HUES48 (cell line): Measurements from ENCODE around the gene NPPA.

Experiments used
- H3K27ac ChIP-seq: one replicate; pipeline ENCODE4 v1.7.0; 2013; ENCODE audit warnings: low read depth, low read length, inconsistent platforms
- H3K27me3 ChIP-seq: 2 replicates; pipeline ENCODE4 v1.6.1; 2013; ENCODE audit warnings: mild to moderate bottlenecking, low read length; ENCODE audit not compliant: control insufficient read depth, insufficient read depth
- H3K36me3 ChIP-seq: 2 replicates; pipeline ENCODE4 v1.6.1; 2013; ENCODE audit warnings: low read length; ENCODE audit not compliant: control insufficient read depth, insufficient read depth
- H3K4me1 ChIP-seq: 2 replicates; pipeline ENCODE4 v1.6.1; 2013; ENCODE audit warnings: mild to moderate bottlenecking, low read length; ENCODE audit not compliant: control insufficient read depth, insufficient read depth
- H3K4me3 ChIP-seq: 2 replicates; pipeline ENCODE4 v1.5.1; 2013; ENCODE audit warnings: mild to moderate bottlenecking, low read depth, low read length
- H3K9ac ChIP-seq: 2 replicates; pipeline ENCODE4 v1.6.1; 2013; ENCODE audit warnings: mild to moderate bottlenecking, low read depth, low read length, moderate library complexity
- H3K9me3 ChIP-seq: 2 replicates; pipeline ENCODE4 v1.6.1; 2013; ENCODE audit warnings: low read length; ENCODE audit not compliant: control insufficient read depth, insufficient read depth

The NPPA gene

DNA sequence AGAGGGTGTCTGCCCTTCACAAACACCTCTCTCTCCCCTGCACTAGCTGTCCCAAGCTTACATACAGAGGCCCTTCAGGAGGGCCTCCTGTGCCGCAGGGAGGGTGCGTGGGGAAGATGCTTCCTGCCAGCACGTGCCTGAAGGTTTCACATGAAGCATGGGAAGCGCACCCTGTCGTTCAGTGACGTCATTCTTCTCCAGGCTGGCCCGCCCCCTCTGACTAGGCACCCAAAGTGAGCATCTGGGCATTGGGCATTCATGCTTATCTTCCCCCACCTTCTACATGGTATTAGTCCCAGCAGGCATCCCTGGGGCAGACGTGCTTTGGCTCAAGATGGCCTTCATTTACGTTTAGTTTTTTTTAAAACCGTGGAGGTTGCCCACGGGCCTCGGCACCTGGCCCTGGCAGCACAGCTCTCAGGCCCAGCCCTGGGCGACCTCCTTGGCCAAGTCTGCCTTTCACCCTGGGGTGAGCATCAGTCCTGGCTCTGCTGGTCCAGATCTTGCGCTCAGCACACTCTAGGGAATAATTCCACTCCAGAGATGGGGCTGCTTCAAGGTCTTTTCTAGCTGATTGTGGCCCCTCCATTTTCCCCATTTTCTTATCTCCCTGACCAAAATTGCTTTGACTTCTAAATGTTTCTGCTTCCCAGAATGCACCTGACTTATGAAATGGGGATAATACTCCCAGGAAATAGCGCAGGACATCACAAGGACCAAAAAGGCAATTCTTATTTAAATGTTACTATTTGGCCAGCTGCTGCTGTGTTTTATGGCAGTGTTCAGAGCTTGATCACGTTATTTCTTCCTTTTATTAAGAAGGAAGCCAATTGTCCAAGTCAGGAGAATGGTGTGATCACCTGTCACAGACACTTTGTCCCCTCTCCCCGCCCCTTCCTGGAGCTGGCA is 6.1 kb downstream of the NPPA start:
- H3K9ac ChIP-seq, result no peak overlapping the region
- no peak overlapping the region for H3K4me3 ChIP-seq
- no peaks in the 10 kb centered on the region for H3K9me3 ChIP-seq
- H3K36me3 ChIP-seq, result peaks cover 85% of the 10 kb centered on the region
- no peaks in the 10 kb centered on the region for H3K4me1 ChIP-seq
- no peak overlapping the region for H3K27ac ChIP-seq
- no peaks in the 10 kb centered on the region for H3K27me3 ChIP-seq

DNA sequence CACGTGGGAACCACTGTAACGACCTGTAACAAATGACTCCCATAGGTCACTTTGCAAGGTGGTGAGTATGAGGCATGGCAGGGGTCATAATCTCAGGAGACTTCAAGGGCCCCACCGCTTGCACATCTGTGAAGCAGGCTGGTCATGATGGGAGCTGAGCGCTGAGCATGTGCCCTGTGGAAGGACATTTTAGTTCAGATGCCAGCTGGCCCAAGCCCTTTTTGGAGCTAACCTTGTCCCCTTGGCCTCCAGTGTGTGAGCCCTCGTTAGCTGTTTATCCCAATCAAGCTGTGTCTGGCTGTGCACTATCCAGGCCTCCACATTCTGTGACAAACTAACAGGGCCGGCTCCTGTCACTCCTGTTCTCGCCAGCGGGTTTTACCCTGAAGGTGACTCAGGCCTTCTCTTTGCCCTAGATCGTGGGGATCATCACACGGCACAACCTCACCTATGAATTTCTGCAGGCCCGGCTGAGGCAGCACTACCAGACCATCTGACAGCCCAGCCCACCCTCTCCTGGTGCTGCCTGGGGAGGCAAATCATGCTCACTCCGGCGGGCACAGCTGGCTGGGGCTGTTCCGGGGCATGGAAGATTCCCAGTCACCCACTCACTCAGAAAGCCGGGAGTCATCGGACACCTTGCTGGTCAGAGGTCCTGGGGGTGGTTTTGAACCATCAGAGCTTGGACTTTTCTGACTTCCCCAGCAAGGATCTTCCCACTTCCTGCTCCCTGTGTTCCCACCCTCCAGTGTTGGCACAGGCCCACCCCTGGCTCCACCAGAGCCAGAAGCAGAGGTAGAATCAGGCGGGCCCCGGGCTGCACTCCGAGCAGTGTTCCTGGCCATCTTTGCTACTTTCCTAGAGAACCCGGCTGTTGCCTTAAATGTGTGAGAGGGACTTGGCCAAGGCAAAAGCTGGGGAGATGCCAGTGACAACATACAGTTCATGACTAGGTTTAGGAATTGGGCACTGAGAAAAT is 7.6 kb downstream of the NPPA start:
- Histone ChIP-seq H3K9me3 (no peaks in the 10 kb centered on the region), H3K9ac (no peak overlapping the region), H3K27ac (no peak overlapping the region)

DNA sequence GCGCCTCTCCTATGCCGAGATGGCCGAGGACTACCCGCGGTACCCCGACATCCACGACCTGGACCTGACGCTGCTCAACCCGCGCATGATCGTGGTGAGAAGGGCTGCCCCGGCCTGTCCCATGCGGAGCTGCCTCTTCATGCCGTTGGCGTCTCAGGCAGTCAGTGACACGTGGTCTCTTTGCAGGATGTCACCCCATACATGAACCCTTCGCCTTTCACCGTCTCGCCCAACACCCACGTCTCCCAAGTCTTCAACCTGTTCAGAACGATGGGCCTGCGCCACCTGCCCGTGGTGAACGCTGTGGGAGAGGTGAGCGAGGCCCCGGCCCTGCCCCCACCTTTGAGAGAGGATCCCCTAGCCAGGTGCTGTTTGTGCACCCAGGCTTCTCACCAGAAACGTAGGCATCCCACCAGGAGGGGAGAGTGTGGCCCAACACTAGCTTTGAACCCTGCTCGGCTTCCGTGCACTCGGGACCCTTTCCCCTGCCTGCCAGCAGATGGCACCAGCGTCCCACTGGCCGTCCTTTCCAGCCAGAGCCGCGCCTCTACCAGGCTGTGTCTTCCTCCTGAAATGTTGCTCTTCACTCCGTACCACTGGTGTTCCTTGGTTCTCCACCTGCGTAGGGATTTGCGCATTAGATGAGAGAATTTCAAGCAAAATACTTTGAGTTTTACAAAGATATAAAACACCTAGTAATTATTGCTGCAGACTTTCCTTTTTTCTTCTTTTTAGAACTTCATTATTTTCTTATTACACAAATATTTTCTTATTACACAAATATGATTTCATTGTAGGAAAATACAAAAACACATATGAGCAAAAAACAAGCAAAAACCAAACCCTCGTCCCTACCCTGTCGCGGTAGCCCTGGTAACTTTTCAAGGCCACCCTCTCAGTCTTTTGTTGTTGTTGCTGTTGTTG is 9.0 kb downstream of the NPPA start:
- peaks cover 96% of the 10 kb centered on the region for H3K36me3 ChIP-seq
- no peaks in the 10 kb centered on the region for H3K4me1 ChIP-seq

More for the DNA sequence above, 7.6 kb downstream of the NPPA start:
- Histone ChIP-seq H3K36me3 (peaks cover 94% of the 10 kb centered on the region), H3K4me3 (no peak overlapping the region), H3K4me1 (no peaks in the 10 kb centered on the region), H3K27me3 (no peaks in the 10 kb centered on the region)

DNA sequence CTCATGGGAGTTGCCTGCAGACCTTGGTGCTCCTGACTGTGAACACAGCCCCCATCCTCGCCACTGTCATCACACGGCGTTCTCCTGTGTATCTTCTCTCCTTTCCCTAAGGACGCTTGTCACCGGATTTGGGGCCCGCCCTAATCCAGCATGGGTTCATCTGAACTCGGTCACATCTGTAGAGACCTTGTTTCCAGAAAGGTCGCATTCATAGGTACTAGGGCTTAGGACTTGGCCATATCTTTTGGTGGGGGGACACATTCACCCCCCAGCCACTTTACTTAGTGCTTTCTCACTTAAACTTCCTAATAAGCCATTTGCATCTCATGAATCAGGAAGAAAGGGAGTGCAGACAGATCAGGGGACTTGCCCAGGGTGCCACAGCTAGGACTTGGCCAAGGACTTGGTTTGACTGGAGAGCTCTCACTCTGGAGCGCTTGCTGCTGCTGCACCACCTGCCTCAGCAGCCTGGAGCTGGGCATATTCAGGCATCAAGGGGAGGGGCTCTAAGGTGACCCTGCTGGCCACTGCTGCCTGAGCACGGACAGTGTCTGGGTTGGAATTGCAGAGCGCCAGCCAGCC is 9.7 kb downstream of the NPPA start:
- no peaks in the 10 kb centered on the region for H3K27me3 ChIP-seq
- no peak overlapping the region for H3K27ac ChIP-seq
- H3K9me3 ChIP-seq, result no peaks in the 10 kb centered on the region
- H3K4me1 ChIP-seq, result no peaks in the 10 kb centered on the region
- no peak overlapping the region for H3K4me3 ChIP-seq
- no peak overlapping the region for H3K9ac ChIP-seq
- H3K36me3 ChIP-seq, result peaks cover 97% of the 10 kb centered on the region

More for the DNA sequence above, 9.0 kb downstream of the NPPA start:
- H3K9me3 ChIP-seq, result no peaks in the 10 kb centered on the region
- no peaks in the 10 kb centered on the region for H3K27me3 ChIP-seq
- H3K27ac ChIP-seq, result no peak overlapping the region
- no peak overlapping the region for H3K4me3 ChIP-seq
- no peak overlapping the region for H3K9ac ChIP-seq

DNA sequence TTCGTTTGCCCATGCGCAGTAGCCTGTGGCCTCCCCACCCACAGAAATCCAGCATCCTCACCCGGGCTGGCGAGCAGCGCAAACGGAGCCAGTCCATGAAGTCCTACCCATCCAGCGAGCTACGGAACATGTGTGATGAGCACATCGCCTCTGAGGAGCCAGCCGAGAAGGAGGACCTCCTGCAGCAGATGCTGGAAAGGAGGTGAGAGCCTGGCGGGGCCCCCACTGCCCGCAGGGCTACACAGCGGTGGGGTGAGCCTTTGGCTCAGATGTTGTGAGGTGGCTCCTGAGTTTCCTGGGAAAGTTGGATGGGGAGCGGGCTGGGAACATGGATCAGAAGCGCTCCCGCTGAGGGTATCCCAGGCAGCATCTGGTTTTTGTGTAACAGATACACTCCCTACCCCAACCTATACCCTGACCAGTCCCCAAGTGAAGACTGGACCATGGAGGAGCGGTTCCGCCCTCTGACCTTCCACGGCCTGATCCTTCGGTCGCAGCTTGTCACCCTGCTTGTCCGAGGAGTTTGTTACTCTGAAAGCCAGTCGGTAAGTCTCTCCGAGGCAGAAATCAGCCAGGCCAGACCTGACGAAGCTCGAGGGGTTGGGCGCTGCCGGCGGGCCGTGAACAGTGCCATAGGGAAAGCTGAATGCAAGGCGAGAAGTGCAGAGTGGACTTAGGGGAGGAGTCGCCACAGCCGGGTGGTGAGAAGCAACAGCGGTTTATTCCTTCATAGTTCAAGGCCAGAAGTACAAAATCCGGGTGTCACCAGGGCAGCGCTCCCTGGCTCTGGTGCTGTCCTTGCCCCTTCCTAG is 10.4 kb downstream of the NPPA start:
- Histone ChIP-seq H3K9ac (no peak overlapping the region), H3K27ac (no peak overlapping the region), H3K36me3 (peaks cover 97% of the 10 kb centered on the region), H3K9me3 (no peaks in the 10 kb centered on the region), H3K27me3 (no peaks in the 10 kb centered on the region), H3K4me1 (no peaks in the 10 kb centered on the region), H3K4me3 (no peak overlapping the region)

DNA sequence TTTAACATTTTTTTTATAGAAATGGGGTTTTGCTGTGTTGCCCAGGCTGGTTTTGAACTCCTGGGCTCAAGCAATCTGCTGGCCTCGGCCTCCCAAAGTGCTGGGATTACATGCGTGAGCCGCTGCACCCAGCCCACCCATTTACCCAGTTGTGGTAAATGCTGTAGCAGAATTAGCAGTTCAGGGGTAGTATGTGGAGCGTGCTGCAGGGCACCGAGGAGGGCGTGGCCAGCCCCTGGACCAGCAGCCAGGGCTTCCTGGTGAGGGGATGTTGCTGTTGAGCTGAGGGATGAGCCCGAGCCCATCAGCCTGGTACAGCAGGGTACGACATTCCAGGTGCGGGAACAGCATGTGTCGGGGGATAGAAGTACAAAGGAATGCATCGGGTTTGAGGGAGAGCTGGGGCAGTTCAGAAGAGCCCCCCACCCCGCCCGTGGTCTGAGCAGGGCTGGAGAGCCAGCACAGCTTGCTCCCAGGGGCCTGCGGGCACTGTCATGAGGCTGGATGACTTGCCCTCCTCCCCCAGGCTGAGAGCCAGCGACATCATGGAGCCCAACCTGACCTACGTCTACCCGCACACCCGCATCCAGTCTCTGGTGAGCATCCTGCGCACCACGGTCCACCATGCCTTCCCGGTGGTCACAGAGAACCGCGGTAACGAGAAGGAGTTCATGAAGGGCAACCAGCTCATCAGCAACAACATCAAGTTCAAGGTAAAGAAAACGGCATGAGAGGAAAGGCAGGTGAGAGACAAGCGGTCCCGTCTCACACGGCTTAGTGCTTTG is 11.9 kb downstream of the NPPA start:
- no peak overlapping the region for H3K4me3 ChIP-seq
- H3K4me1 ChIP-seq, result no peaks in the 10 kb centered on the region
- peaks cover 90% of the 10 kb centered on the region for H3K36me3 ChIP-seq
- no peak overlapping the region for H3K9ac ChIP-seq
- no peaks in the 10 kb centered on the region for H3K27me3 ChIP-seq
- no peaks in the 10 kb centered on the region for H3K9me3 ChIP-seq
- no peak overlapping the region for H3K27ac ChIP-seq

DNA sequence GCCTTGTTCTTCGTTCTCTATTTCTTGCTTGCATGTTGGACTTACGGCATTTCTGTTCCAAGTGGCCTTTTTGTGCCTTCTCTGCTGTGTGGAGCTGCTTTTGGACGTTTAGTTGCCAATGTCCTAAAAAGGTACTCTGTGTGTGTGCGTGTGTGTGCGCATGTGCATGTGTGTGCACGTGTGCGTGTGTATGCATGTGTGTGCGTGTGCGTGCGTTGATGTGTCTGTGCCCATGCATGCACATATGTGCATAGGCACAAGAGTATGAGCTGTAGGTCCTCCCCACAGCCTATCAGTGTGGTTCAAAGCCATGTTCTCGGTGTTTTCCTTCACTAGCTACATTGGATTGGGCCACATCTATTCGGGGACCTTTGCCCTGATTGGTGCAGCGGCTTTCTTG is 13.7 kb downstream of the NPPA start:
- no peak overlapping the region for H3K27ac ChIP-seq
- H3K27me3 ChIP-seq, result no peaks in the 10 kb centered on the region
- H3K4me1 ChIP-seq, result no peaks in the 10 kb centered on the region
- H3K36me3 ChIP-seq, result peaks cover 87% of the 10 kb centered on the region
- H3K9me3 ChIP-seq, result no peaks in the 10 kb centered on the region
- no peak overlapping the region for H3K9ac ChIP-seq
- no peak overlapping the region for H3K4me3 ChIP-seq

DNA sequence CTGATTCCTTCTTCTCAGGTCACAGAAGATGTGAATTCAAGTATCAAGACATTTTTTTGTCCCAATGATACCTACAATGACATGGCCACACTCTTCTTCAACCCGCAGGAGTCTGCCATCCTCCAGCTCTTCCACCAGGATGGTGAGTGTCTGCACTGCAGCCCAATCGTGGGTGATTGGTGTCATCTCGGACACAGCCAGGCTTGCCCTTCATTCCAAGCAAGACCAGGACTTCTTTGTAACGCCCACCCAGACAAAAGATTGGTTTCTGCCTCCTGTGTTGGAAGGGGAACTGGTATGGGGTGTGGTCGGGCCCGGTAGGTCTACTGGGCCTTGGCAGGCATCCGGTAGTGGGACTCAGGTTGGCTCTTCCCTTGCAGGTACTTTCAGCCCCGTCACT is 14.1 kb downstream of the NPPA start:
- no peak overlapping the region for H3K4me3 ChIP-seq
- H3K27me3 ChIP-seq, result no peaks in the 10 kb centered on the region
- peaks cover 88% of the 10 kb centered on the region for H3K36me3 ChIP-seq
- no peak overlapping the region for H3K9ac ChIP-seq
- H3K9me3 ChIP-seq, result no peaks in the 10 kb centered on the region
- no peaks in the 10 kb centered on the region for H3K4me1 ChIP-seq
- no peak overlapping the region for H3K27ac ChIP-seq

DNA sequence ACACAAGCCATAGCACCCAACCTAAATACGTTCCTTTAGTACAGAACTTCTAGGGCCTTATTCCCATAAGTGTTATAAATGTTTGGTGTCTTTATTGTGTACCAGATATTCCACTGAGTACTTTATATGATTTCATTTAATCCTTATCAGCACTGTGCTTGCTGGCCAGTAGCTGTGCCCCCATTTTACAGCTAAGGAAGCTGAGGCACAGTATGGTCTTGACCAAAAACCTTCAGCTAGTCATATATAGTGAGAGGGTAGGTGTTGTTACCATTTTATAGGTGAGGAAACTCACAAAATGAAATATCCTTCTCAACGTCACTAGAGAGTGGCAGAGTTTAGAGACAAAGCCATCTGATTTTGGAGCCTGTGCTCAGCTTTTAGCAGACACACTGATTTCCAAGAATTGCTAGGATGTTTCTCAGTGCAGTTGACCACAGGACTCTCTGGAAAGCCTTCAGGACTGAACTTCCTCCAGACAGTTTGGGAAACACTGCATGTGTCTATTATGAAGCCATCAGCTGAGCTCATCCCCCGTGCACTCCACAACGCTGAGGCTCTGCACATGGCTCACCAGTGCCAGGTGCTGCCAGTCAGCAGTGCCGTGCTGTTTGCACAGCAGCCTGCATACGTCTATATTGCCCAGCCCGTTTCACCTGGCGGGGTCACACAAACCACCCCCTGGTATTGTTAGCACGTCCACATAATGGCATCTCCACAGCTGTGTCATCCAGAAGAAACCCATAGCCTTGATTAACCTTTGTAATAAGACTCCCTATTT is 15.4 kb downstream of the NPPA start:
- H3K4me1 ChIP-seq, result no peaks in the 10 kb centered on the region
- H3K27me3 ChIP-seq, result no peaks in the 10 kb centered on the region
- H3K27ac ChIP-seq, result no peak overlapping the region
- H3K9ac ChIP-seq, result no peak overlapping the region
- no peak overlapping the region for H3K4me3 ChIP-seq
- H3K9me3 ChIP-seq, result no peaks in the 10 kb centered on the region
- peaks cover 87% of the 10 kb centered on the region for H3K36me3 ChIP-seq
